Purkinje cell (primary cell): ENCODE data around the gene TCF23. TPM values are rescaled to one million over a fixed set of nuclear protein-coding genes. Genes with fewer than 3 reads are reported as not detected.

Source experiments
- polyA plus RNA-seq: library from polyadenylated mRNA; unstranded; fragments of >200 nt; fragmentation: Nextera tagmentation; gene quantifications from 2 replicates; pipeline ENCODE4 v1.2.1, GENCODE V29; 2014

The TCF23 gene
- polyA plus RNA-seq: not detected in 2 replicates

GRCh38 chr2:27148801-27149439, at the start of gene TCF23:
Gene TCF23 (plus strand): TSS chr2:27149004. CDS start chr2:27149134, 130 bp downstream.

GRCh38 chr2:27118525-27119329, 30.1 kb upstream of the TCF23 start, which contains the start of gene CGREF1:
Gene CGREF1 (minus strand): TSS chr2:27119128. CDS start chr2:27104366, 14,762 bp downstream.

DNA sequence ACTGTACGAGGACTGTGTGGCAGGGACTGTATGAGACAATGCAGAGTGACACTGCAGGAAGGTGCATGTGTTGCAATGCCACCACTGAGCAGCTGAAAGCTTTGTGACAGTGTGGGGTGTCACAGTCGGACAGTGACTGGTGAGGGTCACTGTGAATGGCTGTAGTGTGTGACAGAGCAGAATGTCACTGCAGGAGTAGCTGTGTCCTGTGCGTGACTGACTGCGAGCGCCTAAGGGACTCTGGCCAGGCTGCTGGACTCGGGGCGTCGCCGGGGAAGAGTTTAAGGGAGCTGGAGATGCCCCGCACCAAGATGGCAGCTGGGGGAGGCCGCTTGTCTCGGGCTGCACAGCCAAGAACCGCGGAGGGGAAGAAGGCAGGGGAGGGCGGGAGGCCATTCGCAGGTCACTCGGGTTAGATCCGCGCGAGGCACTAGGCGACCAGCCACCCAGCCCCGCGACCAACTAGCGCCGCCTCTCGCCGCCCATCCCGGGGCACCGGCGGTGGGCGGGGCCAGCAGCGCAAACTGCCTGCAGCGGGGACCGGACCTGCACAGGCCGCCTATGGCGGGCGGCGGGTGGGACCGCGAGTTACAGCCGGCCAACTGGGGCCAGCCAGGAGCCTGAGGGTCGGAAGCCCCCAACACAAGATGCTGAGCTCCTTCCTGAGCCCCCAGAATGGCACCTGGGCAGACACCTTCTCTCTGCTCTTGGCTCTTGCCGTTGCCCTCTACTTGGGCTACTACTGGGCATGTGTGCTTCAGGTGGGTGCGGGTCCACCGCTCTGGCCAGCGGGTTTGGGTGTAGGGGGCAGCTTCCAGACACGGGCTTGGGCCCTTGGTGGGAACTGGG, 25.3 kb upstream of the TCF23 start, which contains the start of gene ABHD1:
Gene ABHD1, plus strand, starts transcription at position 514 of the 849 bp plus-strand sequence. Its CDS starts 134 bp downstream, at position 648.

GRCh38 chr2:27133905-27134780, 14.7 kb upstream of the TCF23 start, which contains the start of gene PREB:
Gene PREB (minus strand): TSS chr2:27134636. CDS start chr2:27134421, 215 bp downstream.

DNA sequence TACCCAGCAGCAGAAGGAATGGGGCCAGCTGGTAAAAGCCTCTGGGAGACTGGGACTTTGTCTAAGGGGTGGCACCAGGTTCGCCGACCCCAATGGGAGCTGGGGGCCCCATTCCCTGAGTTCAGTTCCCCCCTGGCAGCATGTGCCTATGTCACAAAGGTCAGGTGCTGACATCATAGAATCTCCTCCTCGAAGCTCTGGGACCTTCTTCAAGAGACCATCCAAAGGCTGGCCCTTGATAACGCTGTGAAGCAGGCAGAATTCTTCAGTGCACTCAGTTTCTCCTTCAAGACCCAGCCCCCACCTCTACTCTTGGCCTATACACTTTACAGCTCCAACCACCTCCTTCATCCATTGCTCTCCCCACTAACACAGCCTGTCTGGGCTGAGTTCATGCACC, 9.5 kb upstream of the TCF23 start, which contains the start of gene PRR30:
Gene PRR30, minus strand, starts transcription at position 101 of the 400 bp plus-strand sequence. CDS start 1,081 bp downstream, outside the sequence.

Other genes starting within 250 kb of the TCF23 start
- gene MAPRE3, start 178.4 kb upstream of the TCF23 start, polyA plus RNA-seq: 17.4 and 20.0 TPM in 2 replicates
- 11.2 and 12.8 TPM in 2 replicates for gene TMEM214, start 116.0 kb upstream of the TCF23 start, polyA plus RNA-seq
- gene AGBL5, start 97.3 kb upstream of the TCF23 start, polyA plus RNA-seq: 2.1 and 2.3 TPM in 2 replicates
- gene OST4, start 77.3 kb upstream of the TCF23 start, polyA plus RNA-seq: 651 and 832 TPM in 2 replicates
- gene EMILIN1, start 70.4 kb upstream of the TCF23 start, polyA plus RNA-seq: not detected in 2 replicates
- gene KHK, start 62.2 kb upstream of the TCF23 start, polyA plus RNA-seq: 0.28 and 1.3 TPM in 2 replicates
- 28.9 and 37.0 TPM in 2 replicates for gene CGREF1, start 29.9 kb upstream of the TCF23 start, polyA plus RNA-seq
- gene ABHD1, start 25.2 kb upstream of the TCF23 start, polyA plus RNA-seq: not detected in 2 replicates
- gene PREB, start 14.4 kb upstream of the TCF23 start, polyA plus RNA-seq: 13.8 and 25.2 TPM in 2 replicates
- gene PRR30, start 9.6 kb upstream of the TCF23 start, polyA plus RNA-seq: not detected in 2 replicates
- 123 and 146 TPM in 2 replicates for gene ATRAID, start 63.0 kb downstream of the TCF23 start, polyA plus RNA-seq
- gene SLC5A6, start 63.3 kb downstream of the TCF23 start, polyA plus RNA-seq: 7.2 and 9.7 TPM in 2 replicates
- gene CAD, start 68.4 kb downstream of the TCF23 start, polyA plus RNA-seq: 4.1 and 4.9 TPM in 2 replicates
- 6.0 TPM in 1 of 2 replicates, not detected in the other for gene SLC30A3, start 114.0 kb downstream of the TCF23 start, polyA plus RNA-seq
- gene DNAJC5G, start 126.4 kb downstream of the TCF23 start, polyA plus RNA-seq: not detected in 2 replicates
- not detected in 2 replicates for gene TRIM54, start 133.4 kb downstream of the TCF23 start, polyA plus RNA-seq
- gene UCN, start 159.4 kb downstream of the TCF23 start, polyA plus RNA-seq: 0.43 TPM in 1 of 2 replicates, not detected in the other
- gene MPV17, start 174.1 kb downstream of the TCF23 start, polyA plus RNA-seq: 142 and 167 TPM in 2 replicates
- gene GTF3C2, start 207.8 kb downstream of the TCF23 start, polyA plus RNA-seq: 20.5 and 37.4 TPM in 2 replicates
- 18.7 and 31.8 TPM in 2 replicates for gene EIF2B4, start 221.3 kb downstream of the TCF23 start, polyA plus RNA-seq
- 31.2 and 34.0 TPM in 2 replicates for gene SNX17, start 221.6 kb downstream of the TCF23 start, polyA plus RNA-seq
- 0.47 and 3.0 TPM in 2 replicates for gene ZNF513, start 231.7 kb downstream of the TCF23 start, polyA plus RNA-seq